Tibial nerve (tissue), 3 donors: ENCODE data around the gene CFAP97.
"Not testable (repeated sequence)": the region's sequence is repeated elsewhere in the genome, so short reads cannot be mapped to it uniquely, and the experiment has no call there.

Source experiments
- POLR2A ChIP-seq, 2 donors: fragments of 450-650 bp; IDR thresholded peaks; one replicate each; pipeline ENCODE4 v1.6.1; 2017; ENCODE audit warnings: antibody characterized with exemption in 2 of 2, mild to moderate bottlenecking in 2 of 2, moderate library complexity in 2 of 2
- TF ChIP-seq, protein P1 (sequence below), 5 experiments: fragments of 200-600 bp in 3 of 5; fragments of 450-650 bp in 2 of 5; sonication (generic) in 3 of 5; IDR thresholded peaks; one replicate each; pipeline ENCODE4 v1.5.1; 2016 to 2019; ENCODE audit warnings: antibody characterized with exemption in 5 of 5, mild to moderate bottlenecking in 3 of 5, moderate library complexity in 2 of 5

DNA sequence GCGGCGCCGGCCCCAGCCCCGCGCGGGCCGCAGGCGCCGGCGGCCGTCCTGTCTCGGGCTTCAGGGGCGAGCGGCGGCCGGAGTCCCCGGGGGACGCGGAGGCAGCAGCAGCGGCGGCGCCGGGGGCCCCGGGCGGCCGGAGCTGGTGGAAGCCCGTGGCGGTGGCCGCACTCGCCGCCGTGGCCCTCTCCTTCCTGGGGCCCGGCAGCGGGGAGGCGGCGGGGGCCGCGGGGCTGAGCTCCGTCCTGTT lies 6.0 kb upstream of the CFAP97 start:
- TF ChIP-seq POLR2A (IDR thresholded peaks at IDR 0.05), result not testable (repeated sequence)
- TF ChIP-seq, protein P1, sequence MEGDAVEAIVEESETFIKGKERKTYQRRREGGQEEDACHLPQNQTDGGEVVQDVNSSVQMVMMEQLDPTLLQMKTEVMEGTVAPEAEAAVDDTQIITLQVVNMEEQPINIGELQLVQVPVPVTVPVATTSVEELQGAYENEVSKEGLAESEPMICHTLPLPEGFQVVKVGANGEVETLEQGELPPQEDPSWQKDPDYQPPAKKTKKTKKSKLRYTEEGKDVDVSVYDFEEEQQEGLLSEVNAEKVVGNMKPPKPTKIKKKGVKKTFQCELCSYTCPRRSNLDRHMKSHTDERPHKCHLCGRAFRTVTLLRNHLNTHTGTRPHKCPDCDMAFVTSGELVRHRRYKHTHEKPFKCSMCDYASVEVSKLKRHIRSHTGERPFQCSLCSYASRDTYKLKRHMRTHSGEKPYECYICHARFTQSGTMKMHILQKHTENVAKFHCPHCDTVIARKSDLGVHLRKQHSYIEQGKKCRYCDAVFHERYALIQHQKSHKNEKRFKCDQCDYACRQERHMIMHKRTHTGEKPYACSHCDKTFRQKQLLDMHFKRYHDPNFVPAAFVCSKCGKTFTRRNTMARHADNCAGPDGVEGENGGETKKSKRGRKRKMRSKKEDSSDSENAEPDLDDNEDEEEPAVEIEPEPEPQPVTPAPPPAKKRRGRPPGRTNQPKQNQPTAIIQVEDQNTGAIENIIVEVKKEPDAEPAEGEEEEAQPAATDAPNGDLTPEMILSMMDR (IDR thresholded peaks at IDR 0.05), result peak in 1 of 5 experiments; percentile 11
